IMR-90 (cell line): ENCODE results near the gene MPV17L. TPM values are rescaled to one million over a fixed set of nuclear protein-coding genes. Genes with fewer than 3 reads are reported as not detected.

ENCODE experiments used
- ATAC-seq: fragments of 200-7000 bp; cut with Tn5 transposase; 2 replicates; pipeline ENCODE4 v1.9.1; 2020; ENCODE audit warnings: low read depth, mild to moderate bottlenecking, moderate library complexity
- BruUV-seq: library from RNA; stranded (reverse); fragments of 400-500 nt; replicated peaks from 2 replicates; lab custom pipeline; 2021; lab: Mats Ljungman, UMichigan
- CTCF ChIA-PET: fragments of 300-600 bp; formaldehyde crosslinking; extraction: SDS; loops from one replicate; lab custom pipeline; 2021; ENCODE audit warnings: antibody characterized with exemption; lab: Yijun Ruan, JAX
- POLR2A ChIA-PET: fragments of 300-600 bp; sonication (Branson Sonifier 250); formaldehyde crosslinking; loops from one replicate; lab custom pipeline; 2022; ENCODE audit warnings: antibody characterized with exemption; ENCODE audit not compliant: unreplicated experiment; lab: Charles Lee
- DNase-seq: peaks from one replicate; pipeline ENCODE4 v3.0.0; 2013
- H2AFZ ChIP-seq: replicated peaks from 2 replicates; pipeline ENCODE3; 2013; ENCODE audit warnings: low read length, mild to moderate bottlenecking; ENCODE audit not compliant: poor library complexity
- H2AK5ac ChIP-seq: 2 replicates; pipeline ENCODE4 v1.6.1; 2013; ENCODE audit warnings: low read depth, low read length, inconsistent platforms
- H2AK9ac ChIP-seq: replicated peaks from 2 replicates; pipeline ENCODE3; 2013; ENCODE audit warnings: mild to moderate bottlenecking, low read depth, low read length, moderate library complexity; ENCODE audit not compliant: poor library complexity
- H2BK120ac ChIP-seq: 2 replicates; pipeline ENCODE4 v1.6.1; 2013; ENCODE audit warnings: low read depth, low read length, inconsistent platforms
- H2BK15ac ChIP-seq: 3 replicates; pipeline ENCODE4 v1.6.1; 2013; ENCODE audit warnings: low read depth, low read length, inconsistent platforms
- H2BK20ac ChIP-seq: 2 replicates; pipeline ENCODE4 v1.6.1; 2013; ENCODE audit warnings: low read depth, mild to moderate bottlenecking, inconsistent platforms, low read length, moderate library complexity
- H2BK5ac ChIP-seq: 2 replicates; pipeline ENCODE4 v1.6.1; 2013; ENCODE audit warnings: mild to moderate bottlenecking, low read depth, low read length, inconsistent platforms; ENCODE audit not compliant: poor library complexity, severe bottlenecking
- H3K14ac ChIP-seq: replicated peaks from 2 replicates; pipeline ENCODE4 v1.6.1; 2013; ENCODE audit warnings: low read depth, low read length, inconsistent platforms
- H3K18ac ChIP-seq: 2 replicates; pipeline ENCODE4 v1.6.1; 2013; ENCODE audit warnings: low read depth, low read length, control low read depth
- H3K23ac ChIP-seq: 2 replicates; pipeline ENCODE4 v1.6.1; 2013; ENCODE audit warnings: low read depth, low read length, inconsistent platforms
- H3K27ac ChIP-seq: 2 replicates; pipeline ENCODE4 v1.5.1; 2013; ENCODE audit warnings: mild to moderate bottlenecking, control low read depth, low read length; ENCODE audit not compliant: insufficient read depth
- H3K27me3 ChIP-seq: 2 replicates; pipeline ENCODE4 v1.6.1; 2013; ENCODE audit warnings: low read length; ENCODE audit not compliant: control insufficient read depth, insufficient read depth
- H3K36me3 ChIP-seq: 2 replicates; pipeline ENCODE4 v1.6.1; 2013; ENCODE audit warnings: low read length, mixed read lengths; ENCODE audit not compliant: control insufficient read depth, insufficient read depth
- H3K4ac ChIP-seq: 2 replicates; pipeline ENCODE4 v1.6.1; 2013; ENCODE audit warnings: low read depth, low read length, inconsistent platforms
- H3K4me1 ChIP-seq: 2 replicates; pipeline ENCODE4 v1.6.1; 2013; ENCODE audit warnings: low read length, mixed read lengths; ENCODE audit not compliant: control insufficient read depth, insufficient read depth
- H3K4me2 ChIP-seq: 2 replicates; pipeline ENCODE4 v1.6.1; 2013; ENCODE audit warnings: low read depth, mild to moderate bottlenecking, control low read depth, low read length, moderate library complexity
- H3K4me3 ChIP-seq: 2 replicates; pipeline ENCODE4 v1.5.1; 2013; ENCODE audit warnings: low read depth, mild to moderate bottlenecking, control low read depth, low read length, moderate library complexity; ENCODE audit not compliant: insufficient read depth
- H3K56ac ChIP-seq: 2 replicates; pipeline ENCODE4 v1.6.1; 2013; ENCODE audit warnings: low read length, inconsistent platforms; ENCODE audit not compliant: insufficient read depth; ENCODE audit errors: extremely low read depth
- H3K79me1 ChIP-seq, 2 experiments: 2 replicates each; pipeline ENCODE4 v1.6.1; 2013; ENCODE audit warnings: low read length in 2 of 2, inconsistent platforms in 1 of 2, low read depth in 1 of 2
- H3K9ac ChIP-seq: 2 replicates; pipeline ENCODE4 v1.6.1; 2013; ENCODE audit warnings: low read depth, low read length, control low read depth
- H3K9me1 ChIP-seq: 2 replicates; pipeline ENCODE4 v1.6.1; 2013; ENCODE audit warnings: low read length, inconsistent platforms; ENCODE audit not compliant: insufficient read depth
- H3K9me3 ChIP-seq: 2 replicates; pipeline ENCODE4 v1.6.1; 2013; ENCODE audit warnings: low read length; ENCODE audit not compliant: control insufficient read depth, insufficient read depth
- H4K20me1 ChIP-seq: 2 replicates; pipeline ENCODE4 v1.6.1; 2013; ENCODE audit warnings: low read length, inconsistent platforms; ENCODE audit not compliant: insufficient read depth
- H4K5ac ChIP-seq: 2 replicates; pipeline ENCODE4 v1.6.1; 2013; ENCODE audit warnings: mild to moderate bottlenecking, low read depth, low read length, control low read depth
- H4K8ac ChIP-seq, 2 experiments: 2 replicates each; pipeline ENCODE4 v1.6.1; 2013; ENCODE audit warnings: low read depth in 2 of 2, low read length in 2 of 2, control low read depth in 1 of 2, inconsistent platforms in 1 of 2
- H4K91ac ChIP-seq: 2 replicates; pipeline ENCODE4 v1.6.1; 2013; ENCODE audit warnings: low read depth, low read length, inconsistent platforms; ENCODE audit not compliant: insufficient read depth
- BHLHE40 ChIP-seq: fragments of 150-350 bp; IDR thresholded peaks from 2 replicates; pipeline ENCODE4 v1.6.1; 2016; ENCODE audit warnings: mild to moderate bottlenecking, low read depth, low read length
- CEBPB ChIP-seq: IDR thresholded peaks from 2 replicates; pipeline ENCODE4 v1.6.1; 2012; ENCODE audit warnings: low read depth, low read length, improper control_type of control experiment
- CHD1 ChIP-seq: IDR thresholded peaks from 2 replicates; pipeline ENCODE4 v1.6.1; 2012; ENCODE audit warnings: low read depth, low read length, improper control_type of control experiment
- CTCF ChIP-seq: conservative IDR thresholded peaks from 2 replicates; pipeline ENCODE4 v1.5.1; 2012; ENCODE audit warnings: mild to moderate bottlenecking, low read depth, low read length, improper control_type of control experiment
- ELK1 ChIP-seq: fragments of 150-350 bp; IDR thresholded peaks from 2 replicates; pipeline ENCODE4 v1.6.1; 2016; ENCODE audit warnings: low read depth, mild to moderate bottlenecking, low read length, moderate library complexity, borderline replicate concordance
- FOS ChIP-seq: fragments of 150-350 bp; IDR thresholded peaks from 2 replicates; pipeline ENCODE4 v1.6.1; 2016; ENCODE audit warnings: low read depth, low read length
- MAFK ChIP-seq: IDR thresholded peaks from 2 replicates; pipeline ENCODE4 v1.6.1; 2012; ENCODE audit warnings: low read depth, low read length, improper control_type of control experiment
- MAZ ChIP-seq: IDR thresholded peaks from 2 replicates; pipeline ENCODE4 v1.6.1; 2012; ENCODE audit warnings: low read depth, mild to moderate bottlenecking, low read length, improper control_type of control experiment, moderate library complexity, borderline replicate concordance
- MXI1 ChIP-seq: IDR thresholded peaks from 2 replicates; pipeline ENCODE4 v1.6.1; 2012; ENCODE audit warnings: low read depth, mild to moderate bottlenecking, low read length, moderate library complexity, borderline replicate concordance
- NFE2L2 ChIP-seq: fragments of 150-350 bp; IDR thresholded peaks from 2 replicates; pipeline ENCODE4 v1.6.1; 2016; ENCODE audit warnings: low read depth, mild to moderate bottlenecking, low read length
- POLR2A ChIP-seq: IDR thresholded peaks from 2 replicates; pipeline ENCODE4 v1.6.1; 2012; ENCODE audit warnings: mild to moderate bottlenecking, low read depth, low read length
- RAD21 ChIP-seq: IDR thresholded peaks from 2 replicates; pipeline ENCODE4 v1.6.1; 2012; ENCODE audit warnings: low read length, improper control_type of control experiment
- RCOR1 ChIP-seq: IDR thresholded peaks from 2 replicates; pipeline ENCODE4 v1.6.1; 2012; ENCODE audit warnings: mild to moderate bottlenecking, low read length, improper control_type of control experiment; ENCODE audit not compliant: insufficient replicate concordance
- RFX5 ChIP-seq: IDR thresholded peaks from 2 replicates; pipeline ENCODE4 v1.8.0; 2012; ENCODE audit warnings: low read depth, mild to moderate bottlenecking, low read length, moderate library complexity
- SMC3 ChIP-seq: fragments of 150-350 bp; IDR thresholded peaks from 2 replicates; pipeline ENCODE4 v1.6.1; 2016; ENCODE audit warnings: low read depth, mild to moderate bottlenecking, antibody characterized with exemption, low read length, moderate library complexity
- USF2 ChIP-seq: fragments of 150-350 bp; IDR thresholded peaks from 2 replicates; pipeline ENCODE4 v1.6.1; 2017; ENCODE audit warnings: mild to moderate bottlenecking, antibody characterized with exemption, low read length, low read depth
- WGBS, 2 experiments: methylation state at CpG; one replicate each; pipeline versions ENCODE4 v1.1.5 to v1.1.7; 2013; ENCODE audit warnings: missing lambda C conversion rate in 2 of 2; ENCODE audit not compliant: insufficient read length in 1 of 2; ENCODE audit errors: extremely low coverage in 2 of 2; 5-methylcytosine and 5-hydroxymethylcytosine counted together
- dilution Hi-C: fragments of 300-500 bp; cut with HindIII; formaldehyde crosslinking; loops from one replicate; pipeline ENCODE4 v1.14.3; 2018; ENCODE audit warnings: low sequenced_read_pairs; ENCODE audit not compliant: unreplicated experiment
- in situ Hi-C: fragments of 300-500 bp; cut with MboI; formaldehyde crosslinking; loops from 3 replicates; pipeline ENCODE4 v1.14.3; 2019; ENCODE audit warnings: low sequenced_read_pairs, inconsistent platforms, mixed read lengths
- intact Hi-C: fragments of 100-400 bp; cut with micrococcal nuclease; formaldehyde crosslinking; loops from 2 replicates; pipeline ENCODE4 v1.10.0; 2022
- polyA plus RNA-seq, 3 experiments: library from polyadenylated mRNA; depleted of rRNA; stranded (reverse); fragments of >200 nt; gene quantifications; 2 replicates each; pipeline ENCODE4 v1.2.3, GENCODE V29; 2012; ENCODE audit warnings: low replicate concordance in 1 of 3
- total RNA-seq: library from RNA; depleted of rRNA; stranded (reverse); fragments of >200 nt; gene quantifications from 2 replicates; pipeline ENCODE4 v1.2.3, GENCODE V29; 2012

Gene MPV17L
- total and polyA plus RNA-seq, 2 of the 4 experiments (the other 2 are of a cell fraction), result 0.03 TPM; not detected in 1

GRCh38 chr16:15457958-15458357 lies 62.4 kb downstream of the MPV17L start:
- H2BK15ac ChIP-seq, result no peak overlapping the region
- no peaks in the 10 kb centered on the region for H3K36me3 ChIP-seq
- no peak overlapping the region for H2BK20ac ChIP-seq
- H3K79me1 ChIP-seq, result peaks cover 20 to 33% of the 10 kb centered on the region in 2 experiments; a peak in 3 of 4 replicates
- H3K9ac ChIP-seq, result no peak overlapping the region
- H3K4me3 ChIP-seq, result no peak overlapping the region
- H2AFZ ChIP-seq, result no peak overlapping the region
- no peak overlapping the region for H3K23ac ChIP-seq
- intact Hi-C loops (no loop called here), in situ Hi-C loops (no loop called here), dilution Hi-C loops (no loop called here)
- H2AK5ac ChIP-seq, result no peak overlapping the region
- H2BK5ac ChIP-seq, result no peak overlapping the region
- H3K27me3 ChIP-seq, result no peaks in the 10 kb centered on the region
- DNase-seq, result no peak
- H3K4ac ChIP-seq, result no peak overlapping the region
- H2AK9ac ChIP-seq, result no peak overlapping the region
- H3K56ac ChIP-seq, result no peak overlapping the region
- H3K14ac ChIP-seq, result no peak overlapping the region
- peaks cover 17% of the 10 kb centered on the region for H4K20me1 ChIP-seq
- ChIA-PET POLR2A (no interaction called here), CTCF (no interaction called here)
- WGBS, 2 experiments, result 80% methylated on average over 1 of the region's 4 CpGs; no CpG with 5 or more reads in 1 of the 2 experiments
- no peak overlapping the region for H4K5ac ChIP-seq
- BruUV-seq, result no TSS peak
- H3K4me1 ChIP-seq, result no peaks in the 10 kb centered on the region; the same call in 1 of the 2 replicates
- H3K4me2 ChIP-seq, result no peak overlapping the region
- no peak overlapping the region for H2BK120ac ChIP-seq
- no peak for ATAC-seq
- H3K27ac ChIP-seq, result no peak overlapping the region
- no peak overlapping the region for H3K18ac ChIP-seq
- H4K91ac ChIP-seq, result no peak overlapping the region
- no peaks in the 10 kb centered on the region for H3K9me3 ChIP-seq
- TF ChIP-seq RCOR1 (no peak), POLR2A (no peak), BHLHE40 (no peak), CHD1 (no peak), RFX5 (no peak), FOS (no peak), NFE2L2 (no peak), CEBPB (no peak), CTCF (no peak), USF2 (no peak), MXI1 (no peak), ELK1 (no peak), MAFK (no peak), RAD21 (no peak), MAZ (no peak), SMC3 (no peak)
- no peak overlapping the region for H4K8ac ChIP-seq
- peaks cover 3% of the 10 kb centered on the region for H3K9me1 ChIP-seq
